NOMO-1 treated with dmso at 0.1 percent for 144 hours (cell line): Measurements from ENCODE around the gene FUCA2.
"Not testable (repeated sequence)": the region's sequence is repeated elsewhere in the genome, so short reads cannot be mapped to it uniquely, and the experiment has no call there.

Experiments used
- DNase-seq: peaks from one replicate; lab custom pipeline; 2025; ENCODE audit not compliant: unreplicated experiment; lab: John Stamatoyannopoulos, UW

The FUCA2 gene

GRCh38 chr6:143536461-143536865 is 24.9 kb upstream of the FUCA2 start:
- peak; percentile 61 for DNase-seq

- DNase-seq: no peak
Measured at GRCh38 chr6:143535189-143535614, 23.7 kb upstream of the FUCA2 start.

- DNase-seq: no peak
Measured at GRCh38 chr6:143531720-143532499, 20.4 kb upstream of the FUCA2 start.

- DNase-seq: no peak
Measured at GRCh38 chr6:143529095-143529494, 17.6 kb upstream of the FUCA2 start.

- peak; percentile 47 for DNase-seq
Measured at GRCh38 chr6:143528164-143528811, 16.8 kb upstream of the FUCA2 start.

GRCh38 chr6:143527677-143528076 is 16.2 kb upstream of the FUCA2 start:
- no peak for DNase-seq

- no peak for DNase-seq
Measured at GRCh38 chr6:143525356-143525755, 13.8 kb upstream of the FUCA2 start.

- DNase-seq: no peak
Measured at GRCh38 chr6:143522039-143522600, 10.6 kb upstream of the FUCA2 start.

- no peak for DNase-seq
Measured at GRCh38 chr6:143517447-143517773, 5.9 kb upstream of the FUCA2 start.

- peak; percentile 68 for DNase-seq
Measured at GRCh38 chr6:143516690-143517446, 5.3 kb upstream of the FUCA2 start.

- no peak for DNase-seq
Measured at GRCh38 chr6:143515766-143516355, 4.3 kb upstream of the FUCA2 start.

GRCh38 chr6:143515061-143515760 is 3.7 kb upstream of the FUCA2 start:
- no peak for DNase-seq

GRCh38 chr6:143513410-143513809 is 1.9 kb upstream of the FUCA2 start:
- peak; percentile 6 for DNase-seq

GRCh38 chr6:143510326-143510725 is 1.2 kb downstream of the FUCA2 start:
- not testable (repeated sequence) for DNase-seq

GRCh38 chr6:143507358-143508145 is 4.0 kb downstream of the FUCA2 start:
- DNase-seq: no peak

- DNase-seq: no peak
Measured at GRCh38 chr6:143506620-143507019, 4.9 kb downstream of the FUCA2 start.

GRCh38 chr6:143506199-143506598 is 5.3 kb downstream of the FUCA2 start:
- no peak for DNase-seq

GRCh38 chr6:143505537-143505936 is 6.0 kb downstream of the FUCA2 start:
- DNase-seq: no peak

GRCh38 chr6:143505111-143505510 is 6.4 kb downstream of the FUCA2 start:
- no peak for DNase-seq

- no peak for DNase-seq
Measured at GRCh38 chr6:143504369-143504768, 7.2 kb downstream of the FUCA2 start.
